HG03565 (cell line): ENCODE measurements around the gene MUC16.
"Not testable (repeated sequence)": the region's sequence is repeated elsewhere in the genome, so short reads cannot be mapped to it uniquely, and the experiment has no call there.

Experiments used
- ATAC-seq: cut with Tn5 transposase; IDR thresholded peaks from one replicate; pipeline ENCODE4 v1.9.1; 2021; ENCODE audit warnings: mild to moderate bottlenecking, moderate library complexity; ENCODE audit not compliant: unreplicated experiment

MUC16 gene

DNA sequence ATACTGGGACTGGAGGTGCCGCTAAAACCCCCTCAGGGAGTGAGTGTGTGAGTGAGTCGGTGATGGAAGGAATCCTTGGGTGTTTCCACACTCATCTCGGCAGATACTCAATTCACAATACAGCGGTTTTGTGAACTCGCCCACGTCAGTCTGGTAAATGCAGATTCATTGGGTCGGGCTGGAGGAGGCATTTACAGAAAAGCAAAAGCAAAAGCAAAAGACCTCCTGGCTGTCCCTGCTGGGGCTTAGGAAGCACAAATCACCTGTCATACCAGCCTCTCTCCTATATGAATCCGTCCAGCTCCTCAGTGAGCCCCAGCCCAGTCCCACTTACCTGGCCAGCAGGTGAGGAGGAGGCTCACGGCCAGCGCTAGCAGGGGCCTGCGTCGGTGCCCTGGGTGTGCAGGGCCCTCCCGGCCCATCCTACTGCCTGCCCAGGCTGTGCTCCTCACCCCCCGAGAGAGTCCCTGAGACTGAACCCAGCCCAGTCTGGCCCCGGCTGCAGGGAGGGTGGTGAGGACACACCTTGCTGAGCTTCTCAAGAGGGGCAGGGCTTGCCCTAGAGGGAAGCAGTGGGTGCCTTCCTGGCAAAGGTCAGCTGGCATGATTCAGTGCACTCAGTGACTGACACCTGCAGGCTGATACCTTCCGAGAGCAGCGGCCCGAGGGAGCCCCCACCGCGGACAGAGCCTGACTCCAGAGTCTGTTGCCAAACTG lies at the start of gene MUC16:
Gene MUC16 (minus strand): TSS at position 475 of the 717 bp plus-strand sequence.
- no peak for ATAC-seq

DNA sequence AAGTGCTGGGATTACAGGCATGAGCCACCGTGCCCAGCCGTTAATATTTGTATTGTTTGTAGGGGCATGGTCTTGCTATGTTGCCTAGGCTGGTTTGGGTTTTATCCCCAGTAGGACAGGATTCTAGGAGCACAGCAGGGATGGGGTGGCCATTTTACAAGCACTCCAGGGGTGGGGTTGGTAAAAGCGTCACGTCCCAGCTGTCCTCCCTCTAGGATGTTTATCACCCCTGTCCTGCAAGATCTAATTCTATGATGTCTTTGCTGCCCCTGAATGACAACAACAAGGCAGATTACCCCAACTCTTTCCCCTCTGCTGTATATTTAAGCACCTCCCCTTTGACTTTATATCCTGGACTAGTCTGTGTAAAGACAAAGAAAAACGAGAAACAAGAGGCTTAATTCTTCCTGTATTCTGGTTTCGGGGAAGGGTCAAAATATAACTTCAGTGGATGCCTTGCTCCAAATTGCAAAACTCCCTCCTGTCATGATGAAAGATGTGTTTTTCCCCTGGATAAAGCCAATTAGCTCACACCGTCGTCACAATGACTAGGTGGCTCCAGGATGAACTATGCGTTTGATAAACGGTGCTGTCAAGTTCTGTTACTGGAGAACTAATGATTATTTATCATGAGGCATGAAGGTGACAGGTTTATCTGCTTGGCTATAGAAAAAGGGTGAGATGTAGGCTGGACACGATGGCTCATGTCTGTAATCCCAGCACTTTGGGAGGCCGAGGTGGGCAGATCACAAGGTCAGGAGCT lies 48.9 kb upstream of the MUC16 start:
- ATAC-seq: no peak

DNA sequence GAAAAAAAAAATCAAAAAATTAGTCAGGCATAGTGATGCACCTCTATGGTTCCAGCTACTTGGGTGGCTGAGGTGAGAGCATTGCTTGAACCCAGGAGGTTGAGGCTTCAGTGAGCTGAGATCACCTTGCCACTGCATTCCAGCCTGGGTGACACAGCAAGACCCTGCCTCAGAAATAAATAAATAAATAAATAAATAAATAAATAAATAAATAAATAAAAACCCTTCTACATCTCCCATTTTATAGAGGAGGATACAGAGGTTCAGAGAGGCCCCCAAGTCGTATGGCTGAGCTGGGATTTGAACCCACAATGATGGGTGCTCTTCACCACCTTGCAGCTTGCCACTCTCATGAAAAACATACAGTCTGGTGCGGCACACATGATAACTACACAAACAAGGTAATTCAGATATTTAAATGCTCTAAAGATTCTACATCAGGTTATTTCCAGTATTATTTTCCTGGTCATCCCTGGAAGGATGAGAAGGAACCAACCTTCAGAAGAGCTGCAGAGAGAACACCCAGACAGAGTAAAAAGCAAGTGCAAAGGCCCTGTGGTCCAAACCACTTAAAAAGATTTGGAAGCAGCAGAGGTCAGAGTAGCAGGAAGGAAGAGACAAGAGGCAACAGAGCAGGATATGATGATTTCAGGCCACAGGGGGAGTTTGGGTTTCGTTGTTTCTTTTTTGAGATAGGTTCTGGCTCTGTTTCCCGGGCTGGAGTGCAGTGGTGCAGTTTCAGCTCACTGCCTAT lies 47.5 kb upstream of the MUC16 start:
- ATAC-seq: no peak

DNA sequence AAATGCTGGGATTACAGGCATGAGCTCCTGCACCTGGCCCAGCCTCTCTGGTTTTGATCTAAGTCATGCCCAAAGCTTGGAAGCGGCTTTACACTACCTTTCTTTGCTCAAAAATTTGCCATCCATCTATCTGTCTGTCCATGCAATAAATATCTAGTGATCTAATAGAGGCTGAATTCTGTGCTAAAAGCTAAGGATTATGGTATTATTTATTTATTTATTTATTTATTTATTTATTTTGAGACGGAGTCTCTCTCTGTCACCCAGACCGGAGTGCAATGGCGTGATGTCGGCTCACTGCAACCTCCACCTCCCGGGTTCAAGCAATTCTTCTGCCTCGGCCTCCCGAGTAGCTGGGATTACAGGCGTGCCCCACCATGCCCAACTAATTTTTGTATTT lies 45.9 kb upstream of the MUC16 start:
- ATAC-seq: not testable (repeated sequence)

DNA sequence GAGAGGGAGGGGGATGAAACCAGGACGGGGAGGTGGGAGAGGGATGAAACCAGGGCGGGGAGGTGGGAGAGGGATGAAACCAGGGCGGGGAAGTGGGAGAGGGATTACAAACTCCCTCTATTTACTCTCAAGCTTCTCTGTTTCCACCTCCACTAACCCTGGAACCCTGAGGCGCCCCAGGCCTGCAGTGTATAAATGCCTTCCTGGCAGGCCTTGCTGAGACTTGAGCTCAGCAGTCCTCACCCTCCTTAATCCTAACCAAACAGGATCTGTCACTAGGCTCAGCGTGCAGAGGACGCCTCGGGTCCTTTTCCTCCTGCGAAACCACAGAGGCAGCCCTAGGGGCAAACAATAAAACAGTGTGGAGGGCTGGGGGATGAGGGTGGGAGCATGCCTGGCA lies 44.6 kb upstream of the MUC16 start:
- no peak for ATAC-seq

DNA sequence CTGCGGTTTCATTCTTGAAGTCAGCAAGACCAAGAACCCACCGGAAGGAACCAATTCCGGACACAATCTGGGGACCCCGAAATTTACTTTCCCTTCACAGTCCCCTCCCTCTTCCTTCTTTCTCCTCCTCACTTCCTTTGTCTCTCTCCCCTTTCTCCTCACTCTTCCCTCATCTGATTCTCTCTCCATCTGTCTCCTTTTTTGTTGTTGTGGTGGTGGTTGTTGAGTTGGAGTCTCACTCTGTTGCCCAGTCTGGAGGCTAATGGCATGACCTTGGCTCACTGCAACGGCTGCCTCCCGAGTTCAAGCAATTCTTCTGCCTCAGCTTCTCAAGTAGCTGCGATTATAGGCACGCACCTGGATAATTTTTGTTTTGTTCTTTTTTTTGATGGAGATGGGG lies 44.0 kb upstream of the MUC16 start:
- ATAC-seq: no peak

DNA sequence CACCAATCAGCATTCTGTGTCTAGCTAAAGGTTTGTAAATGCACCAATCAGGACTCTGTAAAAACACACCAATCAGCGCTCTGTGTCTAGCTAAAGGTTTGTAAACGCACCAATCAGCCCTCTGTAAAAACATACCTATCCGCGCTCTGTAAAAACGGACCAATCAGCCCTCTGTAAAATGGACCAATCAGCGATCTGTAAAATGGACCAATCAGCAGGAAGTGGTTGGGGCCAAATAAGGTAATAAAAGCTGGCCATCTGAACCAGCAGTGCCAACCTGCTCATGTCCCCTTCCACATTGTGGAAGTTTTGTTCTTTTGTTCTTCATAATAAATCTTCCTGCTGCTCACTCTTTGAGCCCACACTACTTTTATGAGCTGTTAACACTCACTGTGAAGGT lies 43.5 kb upstream of the MUC16 start:
- ATAC-seq: not testable (repeated sequence)

DNA sequence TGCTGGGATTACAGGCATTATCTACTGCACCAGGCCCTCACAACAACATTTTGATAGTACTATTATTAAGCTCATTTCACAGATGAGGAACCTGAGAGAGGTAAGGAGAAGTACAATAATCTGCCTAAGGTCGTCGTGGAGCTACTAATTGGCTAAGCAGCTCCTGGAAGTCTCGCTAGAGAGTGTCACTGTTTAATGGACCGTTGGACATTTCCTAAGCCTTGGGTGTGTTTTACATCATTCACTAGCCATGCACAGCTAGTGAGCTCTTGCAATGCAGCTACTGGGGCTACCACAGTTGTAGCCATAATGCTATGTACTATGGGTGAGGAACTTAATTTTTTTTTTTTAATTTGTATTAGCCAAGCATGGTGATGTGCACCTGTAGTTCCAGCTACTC lies 42.7 kb upstream of the MUC16 start:
- ATAC-seq: no peak

DNA sequence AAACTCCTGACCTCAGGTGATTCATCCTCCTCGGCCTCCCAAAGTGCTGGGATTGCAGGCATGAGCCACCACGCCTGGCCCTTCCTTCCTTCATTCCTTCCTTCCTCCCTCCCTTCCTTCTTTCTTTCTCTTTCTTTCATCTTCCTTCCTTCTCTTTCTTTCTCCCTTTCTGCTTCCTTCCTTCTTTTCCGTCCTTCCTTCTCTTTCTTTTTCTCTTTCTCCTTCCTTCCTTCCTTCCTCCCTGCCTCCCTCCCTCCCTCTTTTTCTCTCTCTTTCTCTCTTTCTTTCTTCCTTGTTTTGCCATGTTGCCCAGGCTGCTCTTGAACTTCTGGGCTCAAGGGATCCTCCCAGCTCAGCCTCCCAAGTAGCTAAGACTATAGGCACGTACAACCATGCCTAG lies 36.5 kb upstream of the MUC16 start:
- no peak for ATAC-seq

DNA sequence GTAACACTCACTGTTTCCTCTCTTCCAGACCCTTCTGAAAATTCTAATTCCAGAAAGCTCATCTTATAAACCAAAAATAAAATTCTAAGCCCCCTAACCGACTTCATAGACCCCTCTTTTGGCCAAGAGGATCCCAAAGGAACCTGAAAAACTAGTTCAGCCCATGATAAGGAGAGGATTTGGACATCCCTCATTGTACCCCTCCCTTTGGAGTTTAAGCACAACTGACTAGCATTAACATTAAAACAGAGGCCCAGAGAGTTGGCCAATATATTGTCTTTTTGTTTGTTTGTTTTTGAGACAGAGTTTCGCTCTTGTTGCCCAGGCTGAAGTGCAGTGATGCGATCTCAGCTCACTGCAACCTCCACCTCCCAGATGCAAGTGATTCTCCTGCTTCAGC lies 34.2 kb upstream of the MUC16 start:
- ATAC-seq: no peak

DNA sequence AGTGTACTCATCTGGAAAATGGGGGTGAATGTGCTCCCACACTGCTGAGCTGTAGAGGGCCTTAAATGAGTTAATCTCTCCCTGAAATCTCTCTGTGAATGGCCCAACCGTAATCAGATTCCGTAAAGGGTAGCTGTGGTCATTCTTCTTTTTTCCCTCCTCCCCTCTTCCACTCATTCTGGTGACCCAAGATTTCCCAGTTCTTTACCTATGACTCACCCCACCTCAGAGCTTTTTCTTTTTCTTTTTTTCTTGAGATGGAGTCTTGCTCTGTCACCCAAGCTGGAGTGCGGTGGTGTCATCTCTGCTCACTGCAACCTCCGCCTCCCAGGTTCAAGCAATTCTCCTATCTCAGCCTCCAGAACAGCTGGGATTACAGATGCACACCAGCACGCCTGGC lies 33.3 kb upstream of the MUC16 start:
- ATAC-seq: no peak

DNA sequence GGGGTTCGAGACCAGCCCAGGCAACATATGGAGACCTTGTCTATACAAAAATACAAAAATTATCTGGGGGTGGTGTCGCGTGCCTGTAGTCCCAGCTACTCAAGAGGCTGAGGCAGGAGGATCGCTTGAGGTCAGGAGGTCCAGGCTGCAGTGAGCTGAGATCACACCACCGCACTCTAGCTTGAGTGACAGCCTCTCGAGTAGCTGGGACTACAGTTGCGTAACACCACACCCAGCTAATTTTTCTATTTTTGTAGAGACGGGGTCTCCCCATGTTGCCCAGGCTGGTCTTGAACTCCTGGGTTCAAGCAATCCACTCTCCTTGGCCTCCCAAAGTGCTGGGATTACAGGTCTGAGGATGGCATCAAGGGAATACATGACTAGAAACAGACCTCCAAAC lies 30.8 kb upstream of the MUC16 start:
- ATAC-seq: no peak

DNA sequence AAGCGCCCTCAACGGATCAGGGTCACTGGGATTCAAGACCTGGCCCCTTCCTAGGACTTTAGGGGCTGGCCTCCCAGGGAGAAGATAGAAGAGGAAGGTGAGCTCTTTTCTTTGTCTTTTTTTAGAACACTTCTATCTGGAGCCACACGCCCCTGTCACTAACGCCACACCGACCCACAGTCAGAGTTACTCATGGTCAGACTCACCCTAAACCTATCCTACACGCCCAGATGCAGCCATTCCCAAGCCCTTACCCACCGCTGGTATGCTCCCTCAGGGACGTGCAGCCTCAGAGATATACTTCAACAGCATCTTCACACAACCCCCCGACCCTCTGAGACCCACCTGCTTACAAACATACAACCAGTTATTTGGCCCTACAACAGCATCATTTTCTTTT lies 29.9 kb upstream of the MUC16 start:
- no peak for ATAC-seq

DNA sequence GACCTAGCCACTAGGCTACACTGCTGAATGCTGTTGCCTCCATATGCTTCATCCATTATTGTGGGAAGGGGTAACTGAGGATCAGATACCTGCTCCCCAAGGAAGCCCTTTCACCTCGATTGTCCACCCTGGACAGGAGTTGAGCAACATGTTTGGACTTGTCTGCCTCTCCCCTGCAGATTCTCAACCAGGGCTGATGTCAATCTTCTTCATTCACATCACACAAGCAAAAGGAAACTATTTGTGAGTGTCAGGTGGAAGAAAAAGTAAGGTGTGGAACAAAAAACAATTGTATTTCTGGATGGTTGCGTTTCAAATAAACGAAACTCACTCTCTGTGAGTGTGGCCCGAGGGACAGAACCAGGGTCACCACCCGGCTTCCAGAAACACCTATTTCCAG lies 29.5 kb upstream of the MUC16 start:
- no peak for ATAC-seq

DNA sequence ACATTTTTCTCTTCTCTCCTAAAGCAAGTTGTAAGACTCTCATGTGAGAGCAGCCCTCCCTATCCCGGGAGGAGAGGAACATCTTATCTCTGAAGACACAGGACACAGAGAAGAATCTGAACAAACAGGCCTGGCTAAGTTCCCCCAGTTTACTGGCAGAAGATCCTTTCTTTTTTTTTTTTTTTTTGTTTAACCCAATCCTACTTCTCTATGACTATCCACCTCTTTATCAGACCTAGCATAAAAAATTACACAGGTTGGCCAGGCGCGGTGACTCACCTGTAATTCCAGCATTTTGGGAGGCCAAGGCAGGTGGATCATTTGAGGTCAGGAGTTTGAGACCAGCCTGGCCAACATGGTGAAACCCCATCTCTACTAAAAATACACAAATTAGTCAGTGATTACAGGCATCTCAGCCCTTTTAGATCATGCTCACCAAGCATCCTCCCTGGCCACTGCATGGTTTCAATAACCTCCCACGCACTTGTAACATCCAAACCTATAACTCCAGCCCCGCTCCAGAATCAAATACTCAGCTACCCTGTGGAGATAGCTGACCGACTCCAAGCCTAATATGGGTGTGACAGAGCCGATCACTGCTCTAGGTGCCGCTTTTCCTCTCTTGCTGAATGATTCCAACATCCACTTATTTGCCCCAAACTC lies 27.3 kb upstream of the MUC16 start:
- ATAC-seq: no peak

DNA sequence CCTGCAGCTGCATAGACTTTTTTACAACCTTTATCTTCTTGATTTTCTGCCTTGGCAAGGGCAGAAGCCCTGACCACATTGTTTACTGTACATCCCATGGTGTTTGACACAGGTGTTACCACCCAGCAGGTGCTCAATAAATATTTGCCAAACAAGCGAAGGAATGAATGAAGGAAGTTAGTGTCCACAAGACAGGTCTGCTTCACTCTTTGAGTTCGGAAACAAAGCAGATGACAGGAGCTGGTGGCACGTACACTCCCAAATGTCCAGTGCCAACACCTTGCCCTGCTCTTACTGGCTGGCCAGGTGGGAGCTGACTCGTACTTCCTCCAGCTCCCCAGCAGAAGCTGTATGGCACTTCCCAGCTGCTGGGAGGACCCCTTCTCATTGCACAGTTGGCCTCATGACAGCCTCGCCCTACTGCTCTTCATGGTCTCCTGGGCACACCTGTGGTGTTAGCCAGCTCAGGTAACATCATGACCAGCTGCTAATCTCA lies 22.0 kb upstream of the MUC16 start:
- ATAC-seq: no peak

DNA sequence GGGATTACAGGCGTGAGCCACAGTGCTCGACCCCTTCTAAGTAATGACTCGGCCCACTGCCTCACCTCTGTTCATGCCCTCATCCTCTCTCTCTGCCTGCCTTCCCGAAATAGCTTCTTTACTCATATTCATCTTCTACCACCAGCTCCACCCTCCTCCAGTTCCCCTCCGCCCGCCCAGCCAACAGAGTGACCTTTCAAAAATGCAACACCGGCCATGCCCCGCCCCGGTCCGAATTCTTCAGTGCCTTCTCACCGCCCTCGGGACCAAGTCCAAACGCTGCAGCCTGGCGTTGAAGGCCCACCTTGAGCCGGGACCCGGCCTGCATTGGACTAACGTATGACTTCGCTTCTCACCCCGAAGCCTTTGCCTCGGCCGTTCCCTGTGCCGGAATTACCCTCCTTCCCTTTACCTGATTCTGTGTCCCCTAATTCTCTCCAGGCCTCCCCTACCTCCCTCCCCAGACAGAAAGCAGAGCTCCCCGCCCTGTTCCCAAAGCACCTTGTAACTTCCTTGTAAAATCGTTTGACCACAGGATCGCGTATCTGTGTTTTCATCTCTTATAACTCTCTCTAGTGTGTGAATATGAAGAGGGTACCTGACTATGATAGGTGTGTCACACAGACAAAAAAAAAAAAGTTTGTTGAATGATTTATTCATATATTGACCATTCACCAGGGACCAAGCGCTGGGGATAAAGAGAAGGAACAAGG lies 8.1 kb upstream of the MUC16 start:
- no peak for ATAC-seq

DNA sequence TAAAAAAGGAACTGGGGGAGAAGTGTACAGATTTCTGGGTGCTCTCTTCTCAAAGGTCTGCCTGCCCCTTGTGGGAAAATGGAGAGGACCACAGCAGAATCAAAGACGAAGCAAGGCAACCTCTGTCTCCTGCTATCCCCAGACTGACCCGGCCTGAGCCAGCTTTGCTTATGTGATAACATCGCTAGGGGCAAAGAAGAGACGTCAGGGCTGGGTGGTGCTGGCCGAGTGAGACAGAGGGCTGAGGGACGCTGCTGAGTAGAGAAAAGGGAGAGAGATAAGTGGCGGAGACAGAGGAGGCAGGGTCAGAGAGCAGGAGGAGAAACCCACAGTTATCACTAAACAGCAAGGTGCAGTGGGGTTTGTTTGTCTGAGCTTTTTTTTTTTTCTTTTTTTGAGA lies 4.6 kb upstream of the MUC16 start:
- no peak for ATAC-seq

DNA sequence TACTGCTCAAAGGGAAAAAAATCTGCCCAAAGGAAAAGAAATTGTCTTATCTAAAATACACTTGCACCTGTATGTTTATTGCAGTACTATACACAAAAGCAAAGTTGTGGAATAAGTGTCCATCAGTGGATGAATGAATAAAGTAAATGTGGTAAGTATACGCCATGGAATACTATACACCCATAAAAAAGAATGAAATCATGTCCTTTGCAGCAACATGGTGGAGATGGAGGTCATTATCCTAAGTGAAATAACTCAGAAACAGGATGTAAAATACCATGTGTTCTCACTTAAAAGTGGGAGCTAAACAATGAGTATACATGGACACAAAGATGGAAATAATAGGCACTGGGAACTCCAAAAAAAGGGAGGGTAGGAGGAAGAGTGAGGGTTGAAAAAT lies 3.8 kb upstream of the MUC16 start:
- no peak for ATAC-seq

DNA sequence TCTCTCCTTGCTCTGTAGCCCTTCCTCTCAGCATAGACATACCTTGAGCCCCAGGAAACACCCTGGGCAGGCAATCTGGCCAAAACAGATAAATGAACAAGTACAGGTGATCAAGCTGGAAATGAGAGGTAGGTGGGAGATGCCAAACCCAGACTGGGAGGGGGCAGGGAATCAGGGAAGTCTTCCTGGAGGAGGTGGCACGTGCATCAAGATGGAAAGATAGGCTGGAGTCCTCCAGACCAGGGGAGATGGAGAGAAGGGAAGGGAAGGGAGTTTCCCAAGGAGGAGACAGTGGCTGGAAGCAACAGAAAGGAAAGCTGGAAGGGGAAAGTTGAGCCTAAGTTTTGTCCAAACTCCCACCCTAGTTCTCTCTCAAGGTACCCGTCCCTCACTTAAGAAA lies 1.7 kb upstream of the MUC16 start:
- no peak for ATAC-seq

DNA sequence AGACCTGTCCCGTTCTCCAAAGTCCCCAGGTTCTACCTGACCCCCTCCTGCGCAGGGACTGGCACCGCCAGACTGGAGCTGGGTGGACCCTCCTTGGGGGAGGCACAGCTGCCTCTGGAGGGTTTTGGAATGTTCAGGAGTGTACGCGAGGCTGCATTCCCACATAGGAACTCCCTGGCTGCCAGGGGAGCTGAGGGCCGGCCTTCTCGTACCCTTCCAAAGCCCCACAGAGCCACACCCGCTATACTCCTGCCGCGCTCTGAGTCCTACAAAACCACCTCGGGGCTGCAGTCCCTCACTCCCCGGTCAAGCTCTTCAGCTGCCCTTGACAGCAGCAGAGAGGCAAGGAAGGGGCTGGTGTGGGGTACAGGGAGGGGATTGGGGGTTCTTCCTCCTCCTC lies 484 bp upstream of the MUC16 start:
- no peak for ATAC-seq
